Aorta (tissue), 5 donors: Measurements from ENCODE around the gene CATSPERD. TPM values are rescaled to one million over a fixed set of nuclear protein-coding genes. Genes with fewer than 3 reads are reported as not detected.

Source experiments
- ATAC-seq: fragments of 200-7000 bp; cut with Tn5 transposase; one replicate; pipeline ENCODE4 v1.9.1; 2022; ENCODE audit warnings: moderate library complexity; ENCODE audit not compliant: low FRiP score
- DNase-seq, 2 donors: peaks; one replicate each; pipeline ENCODE4 v3.0.0-alpha.2; 2020
- H3K27ac ChIP-seq, 2 donors: one replicate each; pipeline ENCODE4 v1.5.1; 2013; ENCODE audit warnings: low read length in 2 of 2, mild to moderate bottlenecking in 2 of 2, moderate library complexity in 2 of 2, control low read depth in 1 of 2, inconsistent platforms in 1 of 2, low read depth in 1 of 2
- H3K27me3 ChIP-seq, 2 donors: one replicate each; pipeline ENCODE4 v1.6.1; 2013; ENCODE audit warnings: control low read depth in 1 of 2, low read length in 1 of 2, mild to moderate bottlenecking in 1 of 2, moderate library complexity in 1 of 2; ENCODE audit not compliant: insufficient read depth in 2 of 2, control insufficient read depth in 1 of 2
- H3K36me3 ChIP-seq, 2 donors: one replicate each; pipeline ENCODE4 v1.6.1; 2013; ENCODE audit warnings: control low read depth in 1 of 2, low read length in 1 of 2, mild to moderate bottlenecking in 1 of 2; ENCODE audit not compliant: insufficient read depth in 2 of 2, control insufficient read depth in 1 of 2
- H3K4me1 ChIP-seq, 2 donors: one replicate each; pipeline ENCODE4 v1.6.1; 2013; ENCODE audit warnings: low read length in 2 of 2, control low read depth in 1 of 2, mild to moderate bottlenecking in 1 of 2, moderate library complexity in 1 of 2; ENCODE audit not compliant: insufficient read depth in 2 of 2, control insufficient read depth in 1 of 2
- H3K4me3 ChIP-seq, 2 donors: one replicate each; pipeline ENCODE4 v1.5.1; 2013; ENCODE audit warnings: low read length in 2 of 2, control low read depth in 1 of 2, mild to moderate bottlenecking in 1 of 2
- H3K9me3 ChIP-seq: one replicate; pipeline ENCODE4 v1.6.1; 2013; ENCODE audit warnings: mild to moderate bottlenecking, low read length; ENCODE audit not compliant: control insufficient read depth
- WGBS, 2 donors: extraction: QIAGEN DNeasy Blood & Tissue Kit; methylation state at CpG; one replicate each; pipeline ENCODE4 v1.1.7; 2013; 5-methylcytosine and 5-hydroxymethylcytosine counted together
- intact Hi-C, 2 donors: fragments of 100-400 bp; cut with DNase I; formaldehyde crosslinking; loops; one replicate each; pipeline versions ENCODE4 v1.14.2 to v1.15.0; 2022
- polyA plus RNA-seq, 2 donors: library from polyadenylated mRNA; stranded (reverse); fragments of 200-250 nt; gene quantifications; one replicate each; pipeline ENCODE4 v1.2.3, GENCODE V29; 2013
- total RNA-seq, 2 donors: library from RNA; stranded (reverse); fragmentation: NEBNext Ultra II Directional; extraction: Animal tissue kit (Norgen Biotek cat#: 25700); gene quantifications; one replicate each; pipeline ENCODE4 v1.2.1, GENCODE V29; 2021
- donor health status: healthy with polysubstance abuse.
- donor health status: Bipolar disorder and iron deficiency.
- donor health status: DM: no; HTN: no; CAD: no.
- donor health status: DM: no; HTN: no; CAD: no.
- donor health status: DM: yes; HTN: yes; CAD: no.

The CATSPERD gene
- total and polyA plus RNA-seq, 4 donors = not detected

- 77% methylated on average over 26 of the region's 26 CpGs for WGBS, 2 donors
- no peak for ATAC-seq
- intact Hi-C loops = loop anchor here in 1 of 2 donors (10.0 kb wide), 1 partner anchor 165 kb away; the partner anchor contains the start of genes SAFB and SAFB2
Measured at GRCh38 chr19:5789886-5790558, 69.6 kb downstream of the CATSPERD start.

GRCh38 chr19:5790559-5791520 is 70.4 kb downstream of the CATSPERD start, which contains the start of gene DUS3L:
TSS of gene DUS3L (minus strand) at chr19:5791163. CDS start at chr19:5791141, 22 bp downstream.
- Histone ChIP-seq H3K27ac (peak within 1 kb of the TSS in 1 of 2 donors; percentile 82), H3K36me3 (peaks cover 0 to 3% of the 10 kb centered on the region in 2 donors), H3K9me3 (no peaks in the 10 kb centered on the region), H3K27me3 (peaks cover 0 to 1% of the 10 kb centered on the region in 2 donors), H3K4me3 (peak within 1 kb of the TSS; percentile 34 to 65), H3K4me1 (no peaks in the 10 kb centered on the region)
- WGBS, 2 donors = 10 to 11% methylated on average over 70 to 72 of the region's 72 CpGs
- ATAC-seq = peak; percentile 97
- intact Hi-C loops = loop anchor here in 1 of 2 donors (10.0 kb wide), 1 partner anchor 166 kb away; the partner anchor contains the start of genes SAFB and SAFB2
- peak; percentile 98 for DNase-seq

More at GRCh38 chr19:5789886-5790558, 69.6 kb downstream of the CATSPERD start:
- Histone ChIP-seq H3K36me3 (peaks cover 0 to 7% of the 10 kb centered on the region in 2 donors), H3K4me1 (no peaks in the 10 kb centered on the region), H3K4me3 (no peak overlapping the region), H3K27ac (no peak overlapping the region), H3K27me3 (no peaks in the 10 kb centered on the region), H3K9me3 (no peaks in the 10 kb centered on the region)
- no peak for DNase-seq

- ATAC-seq = no peak
- intact Hi-C loops = loop anchor here in 1 of 2 donors (10.0 kb wide), 1 partner anchor 167 kb away; the partner anchor contains the start of genes SAFB and SAFB2
- H3K27ac ChIP-seq = no peak overlapping the region
- DNase-seq = no peak
- H3K36me3 ChIP-seq = peaks cover 0 to 3% of the 10 kb centered on the region in 2 donors
- no peak overlapping the region for H3K4me3 ChIP-seq
- 93 to 94% methylated on average over 18 of the region's 18 CpGs for WGBS, 2 donors
- no peaks in the 10 kb centered on the region for H3K9me3 ChIP-seq
- no peaks in the 10 kb centered on the region for H3K4me1 ChIP-seq
- H3K27me3 ChIP-seq = peaks cover 0 to 1% of the 10 kb centered on the region in 2 donors
Measured at GRCh38 chr19:5792224-5792623, 71.8 kb downstream of the CATSPERD start.

GRCh38 chr19:5793188-5793587 is 72.8 kb downstream of the CATSPERD start:
- Histone ChIP-seq H3K36me3 (peaks cover 0 to 3% of the 10 kb centered on the region in 2 donors), H3K4me1 (no peaks in the 10 kb centered on the region), H3K27ac (no peak overlapping the region), H3K4me3 (no peak overlapping the region), H3K27me3 (peaks cover 0 to 1% of the 10 kb centered on the region in 2 donors), H3K9me3 (no peaks in the 10 kb centered on the region)
- 74 to 85% methylated on average over 3 of the region's 3 CpGs for WGBS, 2 donors
- ATAC-seq = no peak
- intact Hi-C loops = loop anchor here in 1 of 2 donors (10.0 kb wide), 1 partner anchor 168 kb away; the partner anchor contains the start of genes SAFB and SAFB2
- no peak for DNase-seq

- ATAC-seq = no peak
- WGBS, 2 donors = 90% methylated on average over 7 of the region's 7 CpGs
Measured at GRCh38 chr19:5795382-5795919, 75.0 kb downstream of the CATSPERD start.

GRCh38 chr19:5798244-5798643 is 77.8 kb downstream of the CATSPERD start:
- intact Hi-C loops = loop anchor here in 1 of 2 donors (10.0 kb wide), 1 partner anchor 173 kb away; the partner anchor contains the start of genes SAFB and SAFB2
- 88 to 94% methylated on average over 8 of the region's 8 CpGs for WGBS, 2 donors

More at GRCh38 chr19:5795382-5795919, 75.0 kb downstream of the CATSPERD start:
- H3K27ac ChIP-seq = no peak overlapping the region
- no peaks in the 10 kb centered on the region for H3K4me1 ChIP-seq
- intact Hi-C loops = loop anchor here in 1 of 2 donors (10.0 kb wide), 1 partner anchor 171 kb away; the partner anchor contains the start of genes SAFB and SAFB2
- peaks cover 0 to 1% of the 10 kb centered on the region in 2 donors for H3K27me3 ChIP-seq
- DNase-seq = no peak
- H3K4me3 ChIP-seq = no peak overlapping the region
- no peaks in the 10 kb centered on the region for H3K36me3 ChIP-seq
- no peaks in the 10 kb centered on the region for H3K9me3 ChIP-seq

GRCh38 chr19:5799247-5800241 is 79.1 kb downstream of the CATSPERD start:
- ATAC-seq (no peak), DNase-seq (no peak)
- H3K27ac ChIP-seq = no peak overlapping the region
- no peak overlapping the region for H3K4me3 ChIP-seq
- H3K36me3 ChIP-seq = no peaks in the 10 kb centered on the region
- no peaks in the 10 kb centered on the region for H3K4me1 ChIP-seq
- WGBS, 2 donors = 36 to 47% methylated on average over 37 of the region's 37 CpGs
- H3K27me3 ChIP-seq = peaks cover 0 to 1% of the 10 kb centered on the region in 2 donors
- intact Hi-C loops = loop anchor here (10.0 kb wide), 3 partner anchors 95 to 225 kb away; partner anchors contain the start of genes SAFB (in 1 of the 2) and SAFB2 (in 1 of the 2)
- no peaks in the 10 kb centered on the region for H3K9me3 ChIP-seq

More at GRCh38 chr19:5798244-5798643, 77.8 kb downstream of the CATSPERD start:
- H3K27me3 ChIP-seq = peaks cover 0 to 1% of the 10 kb centered on the region in 2 donors
- H3K4me1 ChIP-seq = no peaks in the 10 kb centered on the region
- H3K4me3 ChIP-seq = no peak overlapping the region
- no peaks in the 10 kb centered on the region for H3K36me3 ChIP-seq
- ATAC-seq (no peak), DNase-seq (no peak)
- H3K9me3 ChIP-seq = no peaks in the 10 kb centered on the region
- no peak overlapping the region for H3K27ac ChIP-seq
